ENCODE measurements around the gene ECPAS.

DNA sequence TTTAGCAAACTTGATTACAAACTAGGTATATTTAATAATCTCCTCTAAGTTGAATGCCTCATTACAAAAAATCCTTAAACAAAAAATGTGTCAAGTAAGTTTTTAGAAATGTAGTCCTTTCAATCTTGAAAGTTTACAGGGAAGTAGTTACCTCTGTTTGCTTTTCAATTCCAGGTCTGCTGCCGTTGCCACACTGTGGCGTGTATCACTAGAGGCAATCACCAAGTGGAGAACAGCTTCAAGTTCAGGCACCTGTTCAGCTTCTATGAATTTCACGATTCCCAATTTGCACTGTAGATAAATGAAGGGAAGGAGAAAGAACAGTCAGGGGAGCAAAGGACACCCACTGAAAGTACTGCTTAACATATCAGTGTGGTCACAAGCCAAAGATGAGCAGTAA, 51.1 kb downstream of the ECPAS start:
- TF ChIP-seq, protein P1, sequence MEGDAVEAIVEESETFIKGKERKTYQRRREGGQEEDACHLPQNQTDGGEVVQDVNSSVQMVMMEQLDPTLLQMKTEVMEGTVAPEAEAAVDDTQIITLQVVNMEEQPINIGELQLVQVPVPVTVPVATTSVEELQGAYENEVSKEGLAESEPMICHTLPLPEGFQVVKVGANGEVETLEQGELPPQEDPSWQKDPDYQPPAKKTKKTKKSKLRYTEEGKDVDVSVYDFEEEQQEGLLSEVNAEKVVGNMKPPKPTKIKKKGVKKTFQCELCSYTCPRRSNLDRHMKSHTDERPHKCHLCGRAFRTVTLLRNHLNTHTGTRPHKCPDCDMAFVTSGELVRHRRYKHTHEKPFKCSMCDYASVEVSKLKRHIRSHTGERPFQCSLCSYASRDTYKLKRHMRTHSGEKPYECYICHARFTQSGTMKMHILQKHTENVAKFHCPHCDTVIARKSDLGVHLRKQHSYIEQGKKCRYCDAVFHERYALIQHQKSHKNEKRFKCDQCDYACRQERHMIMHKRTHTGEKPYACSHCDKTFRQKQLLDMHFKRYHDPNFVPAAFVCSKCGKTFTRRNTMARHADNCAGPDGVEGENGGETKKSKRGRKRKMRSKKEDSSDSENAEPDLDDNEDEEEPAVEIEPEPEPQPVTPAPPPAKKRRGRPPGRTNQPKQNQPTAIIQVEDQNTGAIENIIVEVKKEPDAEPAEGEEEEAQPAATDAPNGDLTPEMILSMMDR (IDR thresholded peaks at IDR 0.05): no peak
- no peak for TF ChIP-seq POLR2A (IDR thresholded peaks at IDR 0.05)

Measured in lower leg skin (tissue), 3 donors.